NB4 (cell line): Measurements from ENCODE around the gene TNKS2.

Source experiments
- DNase-seq: peaks from one replicate; pipeline ENCODE4 v3.0.0; 2010; ENCODE audit warnings: low read depth
- H3K4me3 ChIP-seq: one replicate; pipeline ENCODE4 v1.5.1; 2011; ENCODE audit warnings: mild to moderate bottlenecking, low read depth, low read length, moderate library complexity
- CTCF ChIP-seq: IDR thresholded peaks from one replicate; pipeline ENCODE4 v1.5.1; 2012; ENCODE audit warnings: low read depth, low read length
- MAX ChIP-seq: IDR thresholded peaks from 2 replicates; pipeline ENCODE4 v1.6.1; 2011; ENCODE audit warnings: low read depth, low read length
- MYC ChIP-seq: IDR thresholded peaks from 2 replicates; pipeline ENCODE4 v1.6.1; 2011; ENCODE audit warnings: low read depth, low read length
- POLR2A ChIP-seq: IDR thresholded peaks from 2 replicates; pipeline ENCODE4 v1.6.1; 2011; ENCODE audit warnings: mild to moderate bottlenecking; ENCODE audit not compliant: insufficient read length; ENCODE audit errors: extremely low read depth

Gene TNKS2

GRCh38 chr10:91824076-91824475, 25.9 kb downstream of the TNKS2 start:
- no peak for TF ChIP-seq CTCF
- no peak for TF ChIP-seq POLR2A
- TF ChIP-seq MAX = no peak
- no peak for TF ChIP-seq MYC
- no peak overlapping the region for H3K4me3 ChIP-seq
- DNase-seq = no peak

GRCh38 chr10:91829268-91829667, 31.0 kb downstream of the TNKS2 start:
- DNase-seq = no peak
- no peak for TF ChIP-seq MAX
- no peak for TF ChIP-seq POLR2A
- no peak for TF ChIP-seq CTCF
- no peak for TF ChIP-seq MYC
- no peak overlapping the region for H3K4me3 ChIP-seq

GRCh38 chr10:91838199-91838598, 40.0 kb downstream of the TNKS2 start:
- no peak for DNase-seq
- H3K4me3 ChIP-seq = no peak overlapping the region

DNA sequence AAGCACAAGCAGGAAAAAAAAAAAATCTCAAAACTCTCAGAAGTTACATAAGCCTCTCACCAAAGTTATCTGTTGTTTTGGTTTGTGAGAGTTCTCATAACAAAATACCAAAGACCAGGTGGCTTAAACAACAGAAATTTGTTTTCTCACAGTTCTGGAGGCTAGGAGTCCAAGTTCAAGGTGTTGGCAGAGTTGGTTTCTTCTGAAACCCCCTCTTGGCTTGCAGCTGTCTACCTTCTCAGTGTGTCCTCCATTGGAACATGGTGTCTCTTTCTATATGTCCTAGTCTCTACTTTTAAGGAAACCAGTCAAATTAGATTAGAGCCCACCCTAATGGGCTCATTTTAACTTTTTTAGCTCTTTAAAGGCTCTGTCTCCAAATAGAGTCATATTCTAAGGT, 44.9 kb downstream of the TNKS2 start:
- no peak for TF ChIP-seq MYC
- TF ChIP-seq MAX = no peak
- no peak for TF ChIP-seq CTCF
- no peak for TF ChIP-seq POLR2A
- no peak overlapping the region for H3K4me3 ChIP-seq
- no peak for DNase-seq

More at GRCh38 chr10:91838199-91838598, 40.0 kb downstream of the TNKS2 start:
- TF ChIP-seq POLR2A (no peak), MAX (no peak), CTCF (no peak), MYC (no peak)

- peak; percentile 35 for DNase-seq
- no peak for TF ChIP-seq POLR2A
- TF ChIP-seq CTCF = peak; percentile 33
- H3K4me3 ChIP-seq = no peak overlapping the region
Observed at GRCh38 chr10:91856637-91857036, 58.4 kb downstream of the TNKS2 start.

- DNase-seq = no peak
Observed at GRCh38 chr10:91860885-91861284, 62.7 kb downstream of the TNKS2 start.

More at GRCh38 chr10:91860885-91861284, 62.7 kb downstream of the TNKS2 start:
- H3K4me3 ChIP-seq = no peak overlapping the region
- TF ChIP-seq POLR2A = no peak
- no peak for TF ChIP-seq CTCF
- no peak for TF ChIP-seq MAX
- no peak for TF ChIP-seq MYC
